Fibroblast of the aortic adventitia (primary cell): Measurements from ENCODE around the gene KCNJ11. TPM values are rescaled to one million over a fixed set of nuclear protein-coding genes. Genes with fewer than 3 reads are reported as not detected.
"Not testable (repeated sequence)": the region's sequence is repeated elsewhere in the genome, so short reads cannot be mapped to it uniquely, and the experiment has no call there.

Experiments
- DNase-seq: peaks from one replicate; pipeline ENCODE4 v3.0.0-alpha.2; 2010; ENCODE audit warnings: low read depth
- H3K4me3 ChIP-seq: 2 replicates; pipeline ENCODE4 v1.5.1; 2011; ENCODE audit warnings: low read depth, mild to moderate bottlenecking, control low read depth, low read length, moderate library complexity
- total RNA-seq: library from RNA; depleted of rRNA; stranded (reverse); fragments of >200 nt; gene quantifications from 2 replicates; pipeline ENCODE4 v1.2.3, GENCODE V29; 2012; ENCODE audit warnings: low replicate concordance
- TF ChIP-seq, protein P1 (sequence below): IDR thresholded peaks from 2 replicates; pipeline ENCODE4 v1.5.1; 2011; ENCODE audit warnings: mild to moderate bottlenecking, low read length, control low read depth, inconsistent platforms; ENCODE audit not compliant: insufficient read depth

The KCNJ11 gene
- total RNA-seq, 1 donor = not detected

DNA sequence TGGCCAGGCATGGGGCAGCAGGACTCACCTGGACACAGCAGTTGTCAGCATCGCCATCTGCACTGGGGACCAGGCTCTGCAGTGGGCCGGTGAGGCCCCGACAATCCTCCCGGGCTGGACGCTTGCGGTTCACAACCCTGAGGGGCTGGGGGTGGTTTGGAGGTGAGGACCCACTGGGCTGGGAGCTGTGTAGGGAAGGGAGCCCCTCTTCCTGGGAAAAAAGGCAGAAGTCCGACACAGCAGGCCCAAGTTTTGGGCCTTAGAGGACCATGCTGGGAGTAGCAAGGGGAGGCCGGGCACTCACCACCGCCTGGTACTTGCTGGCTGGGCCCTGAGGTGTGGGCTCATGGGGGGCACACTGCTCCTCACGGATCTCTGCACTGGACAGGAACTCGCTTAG, 39.8 kb upstream of the KCNJ11 start:
- no peak for DNase-seq
- TF ChIP-seq, protein P1, sequence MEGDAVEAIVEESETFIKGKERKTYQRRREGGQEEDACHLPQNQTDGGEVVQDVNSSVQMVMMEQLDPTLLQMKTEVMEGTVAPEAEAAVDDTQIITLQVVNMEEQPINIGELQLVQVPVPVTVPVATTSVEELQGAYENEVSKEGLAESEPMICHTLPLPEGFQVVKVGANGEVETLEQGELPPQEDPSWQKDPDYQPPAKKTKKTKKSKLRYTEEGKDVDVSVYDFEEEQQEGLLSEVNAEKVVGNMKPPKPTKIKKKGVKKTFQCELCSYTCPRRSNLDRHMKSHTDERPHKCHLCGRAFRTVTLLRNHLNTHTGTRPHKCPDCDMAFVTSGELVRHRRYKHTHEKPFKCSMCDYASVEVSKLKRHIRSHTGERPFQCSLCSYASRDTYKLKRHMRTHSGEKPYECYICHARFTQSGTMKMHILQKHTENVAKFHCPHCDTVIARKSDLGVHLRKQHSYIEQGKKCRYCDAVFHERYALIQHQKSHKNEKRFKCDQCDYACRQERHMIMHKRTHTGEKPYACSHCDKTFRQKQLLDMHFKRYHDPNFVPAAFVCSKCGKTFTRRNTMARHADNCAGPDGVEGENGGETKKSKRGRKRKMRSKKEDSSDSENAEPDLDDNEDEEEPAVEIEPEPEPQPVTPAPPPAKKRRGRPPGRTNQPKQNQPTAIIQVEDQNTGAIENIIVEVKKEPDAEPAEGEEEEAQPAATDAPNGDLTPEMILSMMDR = no peak

DNA sequence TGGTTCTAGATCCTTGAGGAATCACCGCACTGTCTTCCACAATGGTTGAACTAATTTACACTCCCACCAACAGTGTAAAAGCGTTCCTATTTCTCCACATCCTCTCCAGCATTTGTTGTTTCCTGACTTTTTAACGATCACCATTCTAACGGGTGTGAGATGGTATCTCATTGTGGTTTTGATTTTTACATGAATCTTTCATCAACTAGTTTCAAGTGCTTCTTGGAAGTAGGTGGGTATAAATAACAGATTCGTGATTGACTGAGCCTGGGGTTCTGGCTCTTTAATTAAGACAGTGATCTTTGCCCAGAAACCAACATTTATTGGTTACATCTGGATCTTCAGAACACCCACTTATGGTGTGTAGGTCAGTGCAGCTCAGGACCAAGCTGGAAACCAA, 37.8 kb upstream of the KCNJ11 start:
- not testable (repeated sequence) for H3K4me3 ChIP-seq, DNase-seq

More for the DNA sequence above, 39.8 kb upstream of the KCNJ11 start:
- no peak overlapping the region for H3K4me3 ChIP-seq

DNA sequence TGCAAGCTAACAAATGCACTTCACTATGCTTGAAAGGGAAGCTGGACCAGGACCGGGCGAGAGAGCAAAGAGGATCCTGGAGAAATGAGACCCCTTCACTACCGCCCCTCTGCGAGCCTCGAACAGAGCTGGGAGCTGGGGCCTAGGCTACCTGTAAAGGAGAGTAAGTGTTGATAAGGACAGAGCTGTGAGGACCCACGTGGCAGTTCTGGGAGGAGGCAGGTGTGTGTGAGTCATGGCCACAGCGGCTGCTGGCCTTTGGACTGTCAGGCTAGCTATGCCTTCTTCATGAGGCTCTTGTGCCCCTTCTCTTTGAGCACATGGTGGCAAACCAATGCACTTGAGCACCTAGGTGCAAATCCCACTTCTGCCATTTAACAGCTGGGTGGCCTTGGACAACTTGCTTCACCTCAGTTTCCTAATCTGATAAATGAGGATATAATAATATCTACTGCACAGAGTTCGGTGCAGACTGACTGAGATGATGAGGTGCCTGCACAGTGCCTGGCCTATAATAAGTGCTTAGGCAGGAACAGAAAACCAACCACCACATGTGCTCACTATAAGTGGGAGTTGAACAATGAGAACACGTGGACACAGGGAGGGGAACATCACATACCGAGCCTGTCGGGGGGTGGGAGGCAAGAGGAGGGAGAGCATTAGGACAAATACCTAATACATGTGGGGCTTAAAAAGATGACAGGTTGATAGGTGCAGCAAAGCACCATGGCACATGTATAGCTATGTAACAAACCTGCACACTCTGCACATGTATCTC, 35.3 kb upstream of the KCNJ11 start:
- no peak for DNase-seq
- TF ChIP-seq, protein P1 = no peak
- H3K4me3 ChIP-seq = no peak overlapping the region

DNA sequence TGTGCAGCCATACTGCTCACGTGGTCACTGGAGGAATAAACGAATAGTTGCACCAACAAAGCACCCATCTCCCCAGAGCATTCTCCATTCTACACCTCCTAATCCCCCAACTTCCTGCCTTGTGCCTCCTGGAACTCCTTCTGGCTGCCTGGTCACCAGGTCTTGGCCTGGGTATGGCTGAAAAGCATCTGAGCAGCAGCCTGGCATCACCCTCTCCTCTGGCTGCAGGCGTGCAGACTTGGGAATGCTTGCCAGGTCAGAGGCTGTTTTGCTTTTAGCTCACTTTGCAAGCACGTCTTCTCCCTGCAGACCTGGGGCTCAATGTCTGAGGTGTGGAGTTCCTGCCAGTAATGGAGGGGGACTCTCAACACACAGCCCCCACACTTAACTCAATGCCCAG, 33.3 kb upstream of the KCNJ11 start:
- TF ChIP-seq, protein P1 = no peak
- H3K4me3 ChIP-seq = no peak overlapping the region
- DNase-seq = no peak

DNA sequence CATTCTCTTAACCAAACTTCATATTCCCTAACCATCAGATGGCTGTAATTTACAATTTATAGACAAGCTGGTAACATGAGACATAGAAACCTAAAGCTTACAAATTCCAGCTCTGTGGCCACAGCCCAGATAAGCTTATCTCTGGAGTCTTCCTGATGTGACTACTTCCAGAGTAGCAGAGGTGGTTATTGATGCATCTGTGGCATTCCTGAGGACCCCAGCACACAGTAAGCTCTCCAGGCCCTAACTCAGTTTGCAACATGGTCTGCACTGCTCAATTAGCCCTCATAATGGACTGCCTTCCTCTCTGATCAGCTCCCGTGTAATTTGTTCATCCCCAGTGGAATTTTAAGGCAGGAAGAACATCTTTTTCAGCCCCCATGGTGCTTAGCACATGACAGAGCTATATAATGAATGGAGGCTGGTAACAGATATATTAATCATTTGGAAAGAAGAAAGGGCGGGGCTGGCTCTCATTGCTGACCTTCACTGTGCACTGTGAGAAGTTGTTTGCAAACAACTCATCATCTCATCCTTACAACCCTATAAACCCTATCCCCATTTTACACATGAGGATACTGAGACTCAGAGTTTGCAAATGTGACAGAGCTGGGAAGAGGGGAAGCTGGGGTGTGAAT, 30.1 kb upstream of the KCNJ11 start:
- TF ChIP-seq, protein P1 = no peak
- H3K4me3 ChIP-seq = no peak overlapping the region
- no peak for DNase-seq

DNA sequence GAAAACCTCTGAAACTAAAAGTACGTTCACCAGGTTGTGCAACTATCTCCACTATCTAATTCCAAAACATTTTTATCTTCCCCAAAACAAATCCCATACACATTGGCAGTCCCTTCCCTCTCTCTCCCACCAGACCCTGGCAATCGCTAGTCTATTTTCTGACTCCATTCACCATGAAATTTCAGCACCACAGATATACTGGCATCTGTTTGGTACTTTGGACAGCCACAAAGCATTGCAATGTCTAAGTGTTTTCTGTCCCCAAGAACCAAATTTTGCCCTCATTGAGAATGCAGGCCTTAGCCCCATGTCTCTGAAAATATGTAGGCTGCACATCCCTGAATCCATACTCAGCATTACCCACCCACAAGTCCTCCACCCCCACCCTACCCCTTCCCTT, 28.0 kb upstream of the KCNJ11 start:
- H3K4me3 ChIP-seq = no peak overlapping the region
- TF ChIP-seq, protein P1 = no peak
- DNase-seq = no peak

DNA sequence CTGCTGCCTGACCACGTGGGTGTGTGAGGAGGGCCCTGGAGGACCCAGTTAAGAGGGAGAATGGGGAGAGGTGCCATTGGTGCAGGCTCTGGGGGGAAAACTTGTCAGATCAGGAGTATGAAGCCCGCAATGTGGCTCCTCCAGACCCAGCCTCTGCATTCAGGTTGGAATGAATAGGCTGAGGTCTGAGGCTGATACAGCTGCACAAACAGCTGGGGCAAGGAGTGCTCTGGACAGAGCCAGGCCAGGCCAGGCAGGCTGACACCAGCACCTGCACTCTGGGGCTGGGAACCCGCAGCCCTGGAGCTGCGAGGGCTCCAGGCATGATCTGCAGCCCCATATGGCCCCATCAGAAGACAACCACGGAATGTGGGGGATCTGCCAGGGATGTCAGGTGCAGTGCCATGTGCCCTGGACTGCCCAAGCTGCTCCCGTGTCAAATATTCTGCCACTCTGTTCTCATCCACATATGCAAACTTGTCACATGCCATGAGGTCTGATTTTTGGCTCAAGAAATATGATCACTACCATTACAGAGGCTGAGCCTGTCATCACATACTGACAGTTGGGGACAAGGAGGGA, 27.2 kb upstream of the KCNJ11 start:
- no peak overlapping the region for H3K4me3 ChIP-seq
- no peak for DNase-seq
- TF ChIP-seq, protein P1 = no peak
